DMS153 (cell line): ENCODE data around the gene PRR5.
"Not testable (repeated sequence)": the region's sequence is repeated elsewhere in the genome, so short reads cannot be mapped to it uniquely, and the experiment has no call there.

Source experiments
- DNase-seq: peaks from one replicate; lab custom pipeline; 2025; lab: John Stamatoyannopoulos, UW

Gene PRR5

DNA sequence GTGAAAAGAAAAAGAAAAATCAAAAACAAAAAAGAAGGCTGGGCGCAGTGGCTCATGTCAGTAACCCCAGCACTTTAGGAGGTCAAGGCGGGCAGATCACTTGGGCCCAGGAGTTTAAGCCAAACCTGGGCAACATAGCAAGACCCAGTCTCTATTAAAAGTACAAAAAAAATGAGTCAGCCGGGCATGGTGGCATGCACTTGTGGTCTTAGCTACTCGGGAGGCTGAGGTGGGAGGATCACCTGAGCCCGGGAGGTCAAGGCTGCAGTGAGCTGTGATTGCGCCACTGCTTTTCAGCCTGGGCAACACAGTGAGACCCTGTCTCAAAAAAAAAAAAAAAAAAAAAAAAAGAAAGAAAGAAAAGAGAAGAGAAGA is 26.0 kb upstream of the PRR5 start:
- not testable (repeated sequence) for DNase-seq

GRCh38 chr22:44676441-44677352 is 25.3 kb upstream of the PRR5 start:
- DNase-seq: no peak

DNA sequence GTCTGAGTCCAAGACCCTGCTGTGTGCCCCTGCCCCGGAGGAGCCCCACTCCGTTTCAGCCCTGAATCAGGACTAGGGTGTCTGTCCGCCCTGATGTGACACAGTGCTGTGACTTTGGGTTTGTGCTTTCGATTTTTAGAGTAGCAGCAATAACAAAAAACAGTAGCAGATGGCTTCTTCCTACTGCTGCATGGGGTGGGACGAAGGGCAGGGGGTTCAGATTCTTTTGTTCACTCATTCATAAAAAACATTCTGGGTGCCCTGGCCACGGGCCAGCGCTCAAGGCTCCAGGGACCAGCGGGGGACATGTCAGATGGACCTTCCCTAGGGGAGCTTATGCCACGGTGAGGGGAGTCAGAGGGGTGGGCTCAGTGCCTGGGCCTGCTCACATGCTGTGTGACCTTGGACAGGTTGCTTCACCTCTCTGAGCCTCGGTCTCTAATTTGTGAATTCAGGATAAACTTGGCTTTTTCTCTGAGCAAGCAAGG is 24.6 kb upstream of the PRR5 start:
- DNase-seq: no peak

DNA sequence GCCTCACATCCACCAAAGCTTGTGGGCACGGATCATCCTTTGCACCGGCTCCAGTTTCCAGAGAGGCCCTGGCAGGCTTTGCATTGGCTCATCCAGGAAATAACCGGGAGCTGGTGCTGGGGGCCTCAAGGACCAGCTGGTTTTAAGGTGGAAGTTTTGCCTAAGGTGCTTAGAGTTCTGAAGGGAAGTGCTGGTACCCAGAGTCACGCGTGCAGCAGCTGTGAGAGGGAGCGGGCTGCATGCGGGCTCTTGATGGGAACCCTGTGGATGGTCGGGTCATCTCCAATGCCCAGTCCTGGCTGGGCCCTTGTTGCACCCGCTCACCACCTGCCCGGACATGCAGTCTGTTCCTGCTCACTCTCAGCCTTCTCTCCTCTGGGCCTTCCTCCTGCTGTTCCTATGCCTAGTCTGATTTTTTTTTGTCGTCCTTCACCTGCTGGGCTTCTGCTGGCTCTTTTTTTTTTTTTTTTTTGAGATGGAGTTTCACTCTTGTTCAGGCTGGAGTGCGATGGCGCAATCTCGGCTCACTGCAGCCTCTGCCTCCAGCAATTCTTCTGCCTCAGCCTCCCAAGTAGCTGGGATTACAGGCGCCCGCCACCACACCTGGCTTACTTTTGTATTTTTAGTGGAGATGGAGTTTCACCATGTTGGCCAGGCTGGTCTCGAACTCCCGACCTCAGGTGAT is 24.0 kb upstream of the PRR5 start:
- no peak for DNase-seq

GRCh38 chr22:44678556-44679305 is 23.3 kb upstream of the PRR5 start:
- no peak for DNase-seq

DNA sequence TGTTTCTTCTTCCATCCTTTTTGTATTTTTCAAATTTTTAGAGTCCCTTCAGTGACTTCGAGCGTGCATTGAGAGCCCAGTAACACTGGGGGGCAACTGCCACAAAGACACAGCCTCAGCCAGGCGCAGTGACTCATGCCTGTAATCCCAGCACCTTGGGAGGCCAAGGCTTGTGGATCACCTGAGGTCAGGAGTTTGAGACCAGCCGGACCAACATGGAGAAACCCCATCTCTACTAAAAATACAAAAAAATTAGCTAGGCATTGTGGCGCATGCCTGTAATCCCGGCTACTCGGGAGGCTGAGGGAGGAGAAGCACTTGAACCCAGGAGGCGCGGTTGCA is 22.7 kb upstream of the PRR5 start:
- not testable (repeated sequence) for DNase-seq

DNA sequence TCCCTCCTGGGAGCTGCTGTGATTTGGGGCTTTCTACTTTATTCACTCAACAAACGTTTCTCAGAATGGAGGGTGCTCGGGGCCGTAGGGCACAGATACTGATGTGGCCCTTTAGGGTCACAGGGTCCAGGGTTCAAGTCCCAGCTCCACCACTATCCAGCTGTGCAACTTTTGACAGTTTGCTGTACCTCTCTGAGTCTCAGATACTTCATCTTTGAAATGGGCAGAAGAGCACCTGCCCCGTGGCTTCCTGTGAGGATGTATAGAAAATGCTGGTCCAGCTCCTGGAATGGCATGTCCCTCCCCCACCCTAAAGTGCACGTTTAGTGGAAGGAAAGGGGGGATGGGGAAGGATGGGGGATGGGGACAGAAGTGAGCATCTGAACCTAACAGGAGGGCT is 21.9 kb upstream of the PRR5 start:
- DNase-seq: no peak

DNA sequence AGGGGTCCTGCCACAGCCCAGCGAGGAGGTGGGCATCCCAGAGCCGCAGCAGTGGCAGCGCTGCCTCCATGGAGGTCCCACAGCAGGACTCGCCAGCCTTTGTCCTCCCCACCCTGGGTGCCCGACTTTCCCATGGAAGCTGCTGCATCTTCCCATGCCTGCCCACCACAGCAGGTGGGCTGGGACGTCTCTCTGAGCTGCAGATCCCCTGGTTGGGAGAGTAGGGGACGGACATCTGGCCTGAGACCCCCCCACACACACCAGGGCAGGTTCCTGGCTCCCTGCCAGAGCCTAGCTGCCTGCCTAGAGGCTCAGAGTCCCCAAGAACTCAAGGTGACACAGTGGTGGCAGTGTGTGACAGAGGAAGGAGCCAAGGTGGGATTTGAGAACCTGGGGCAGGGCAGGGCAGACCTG is 21.5 kb upstream of the PRR5 start:
- no peak for DNase-seq

- no peak for DNase-seq
These were observed 19.3 kb upstream of the PRR5 start for GRCh38 chr22:44682556-44683168.

- no peak for DNase-seq
These were observed 18.8 kb upstream of the PRR5 start for GRCh38 chr22:44683237-44683636.

GRCh38 chr22:44683881-44684280 is 18.1 kb upstream of the PRR5 start:
- no peak for DNase-seq

DNA sequence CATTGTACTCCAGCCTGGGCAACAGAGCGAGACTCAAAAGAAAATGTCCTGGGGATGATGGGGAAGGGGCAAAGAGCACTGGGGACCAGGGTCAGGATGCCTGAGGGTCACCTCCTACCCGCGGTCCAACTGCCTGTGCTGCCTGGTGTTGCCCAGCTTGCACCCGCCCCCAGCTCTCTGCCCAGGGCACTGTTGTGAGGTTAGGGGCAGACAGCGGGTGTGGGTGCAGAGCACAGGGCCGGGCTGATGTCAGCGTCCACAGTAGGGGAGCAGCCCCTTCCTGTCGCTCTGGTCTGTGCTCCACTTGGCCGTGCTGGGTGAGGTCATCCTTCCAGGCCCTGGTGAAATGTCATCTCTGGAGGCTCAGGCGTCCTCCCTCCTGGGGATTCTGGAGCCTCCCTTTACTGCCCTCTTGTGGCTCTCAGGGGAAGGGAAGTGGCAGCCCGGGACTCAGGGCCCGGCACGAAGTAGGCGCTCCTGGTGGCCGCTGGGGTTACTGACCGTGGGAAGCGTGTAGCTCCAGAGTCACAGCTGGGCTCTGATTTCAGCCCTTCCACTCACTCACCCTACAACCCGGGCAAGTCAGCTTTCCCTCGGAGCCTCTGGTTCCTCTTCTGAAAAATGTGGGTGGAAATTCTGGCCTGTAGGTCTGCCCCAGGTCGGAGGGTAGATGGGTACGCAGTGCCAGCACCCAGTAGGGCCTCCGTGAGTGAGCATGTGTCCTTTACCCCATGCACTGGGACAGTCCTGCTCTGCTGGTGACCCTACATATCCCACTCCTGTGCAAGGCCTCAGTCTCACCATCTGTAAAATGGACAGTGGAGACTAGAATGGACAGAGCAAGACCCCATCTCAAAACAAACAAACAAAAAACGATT is 17.3 kb upstream of the PRR5 start:
- peak; percentile 72 for DNase-seq

DNA sequence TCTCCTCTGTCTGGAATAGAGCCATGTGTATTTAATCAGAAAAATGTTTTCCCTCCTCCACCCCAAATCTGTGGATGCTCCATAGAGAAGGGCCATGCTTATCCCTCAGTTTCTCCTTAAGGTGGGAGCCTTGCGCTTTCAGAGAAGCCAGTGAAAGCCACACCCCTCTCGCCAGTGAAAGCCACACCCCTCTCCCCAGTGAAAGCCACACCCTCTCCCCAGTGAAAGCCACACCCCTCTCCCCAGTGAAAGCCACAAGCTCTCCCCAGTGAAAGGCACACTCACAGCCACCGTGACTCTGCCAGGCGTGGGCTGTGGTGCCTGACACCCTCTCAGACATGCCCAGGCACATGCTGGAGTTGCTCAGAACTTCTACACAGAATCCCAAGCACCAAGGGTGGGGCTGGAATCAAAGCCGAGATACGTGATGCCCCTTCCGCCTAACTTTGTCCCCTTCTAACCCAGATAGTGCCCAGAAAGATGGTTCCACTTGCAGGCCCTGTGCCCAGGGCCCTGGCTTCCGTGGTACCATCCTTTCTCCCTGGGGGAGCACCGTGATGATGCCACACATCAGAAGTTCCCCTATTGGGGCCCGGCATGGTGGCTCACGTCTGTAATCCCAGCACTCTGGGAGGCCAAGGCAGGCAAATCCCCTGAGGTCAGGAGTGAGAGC is 16.5 kb upstream of the PRR5 start:
- DNase-seq: peak; percentile 7

DNA sequence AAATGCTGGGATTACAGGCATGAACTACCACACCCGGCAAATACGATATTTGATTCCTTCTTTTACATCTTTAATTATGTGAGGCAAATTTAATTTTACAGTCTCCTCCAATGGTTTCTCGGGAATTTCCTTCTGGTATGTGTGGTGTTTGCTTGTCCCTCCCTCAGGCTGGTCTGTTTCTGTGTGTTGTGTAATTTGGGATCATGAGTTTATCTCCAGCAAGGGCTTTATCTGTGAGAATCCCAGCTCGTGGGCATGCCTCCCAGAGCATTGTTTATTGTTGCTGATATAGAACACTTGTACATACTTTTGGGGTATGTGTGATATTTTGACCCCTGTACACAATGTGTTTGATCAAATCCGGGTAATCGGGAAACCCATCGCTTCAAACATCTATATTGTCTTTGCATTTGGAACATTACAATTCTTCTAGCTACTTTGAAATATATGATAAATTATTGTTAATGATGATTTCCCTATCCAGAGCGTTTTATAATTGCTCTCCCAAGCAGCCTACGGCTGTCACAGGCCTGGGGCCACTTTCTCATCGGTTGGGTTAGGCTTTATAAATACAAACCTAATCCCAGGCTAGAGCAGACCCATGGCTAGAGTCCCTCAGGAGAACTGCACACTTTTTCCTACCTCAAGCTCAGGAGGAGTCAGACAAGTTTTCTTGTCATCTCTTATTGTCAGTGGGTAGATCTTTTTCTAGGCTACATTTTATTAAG is 15.0 kb upstream of the PRR5 start:
- no peak for DNase-seq

GRCh38 chr22:44689173-44689572 is 12.8 kb upstream of the PRR5 start:
- DNase-seq: no peak

GRCh38 chr22:44689915-44690524 is 12.0 kb upstream of the PRR5 start:
- DNase-seq: no peak

- peak; percentile 29 for DNase-seq
These were observed 10.0 kb upstream of the PRR5 start for GRCh38 chr22:44691796-44692661.

DNA sequence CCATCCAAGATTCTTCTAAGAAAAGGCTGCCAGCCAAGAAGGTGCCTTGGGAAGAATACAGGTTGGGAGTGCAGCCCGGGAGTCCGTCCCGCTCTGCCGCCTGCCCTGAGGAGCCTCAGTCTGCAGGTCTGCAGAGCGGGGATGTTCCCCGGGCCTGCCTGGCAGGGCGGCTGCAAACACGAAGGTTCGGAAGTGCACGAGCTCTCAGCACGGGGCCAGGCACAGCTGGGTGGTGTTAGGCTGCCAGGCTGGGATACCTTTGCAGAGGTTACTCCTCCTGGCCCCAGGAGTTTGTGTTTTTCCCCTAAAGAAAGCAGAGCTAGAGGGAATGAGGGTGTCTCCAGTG is 9.4 kb upstream of the PRR5 start:
- no peak for DNase-seq

DNA sequence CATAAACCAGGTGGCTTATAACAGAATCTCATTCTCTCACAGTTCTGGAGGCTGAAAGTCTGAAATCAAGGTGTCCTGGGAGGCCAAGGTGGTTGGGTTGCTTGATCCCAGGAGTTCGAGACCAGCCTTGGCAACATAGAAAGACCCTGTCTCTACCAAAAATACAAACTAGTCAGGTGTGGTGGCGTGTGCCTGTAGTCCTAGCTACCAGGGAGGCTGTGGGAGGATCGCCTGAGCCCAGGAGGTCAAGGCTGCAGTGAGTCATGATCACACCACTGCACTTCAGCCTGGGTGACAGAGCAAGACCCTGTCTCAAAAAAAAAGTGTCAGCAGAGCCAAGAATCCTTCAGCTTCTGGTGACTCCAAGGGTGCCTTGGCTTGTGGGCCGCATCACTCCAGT is 8.9 kb upstream of the PRR5 start:
- DNase-seq: no peak
